ENCODE results near the gene RRP9.
"Not testable (repeated sequence)": the region's sequence is repeated elsewhere in the genome, so short reads cannot be mapped to it uniquely, and the experiment has no call there.

The RRP9 gene

DNA sequence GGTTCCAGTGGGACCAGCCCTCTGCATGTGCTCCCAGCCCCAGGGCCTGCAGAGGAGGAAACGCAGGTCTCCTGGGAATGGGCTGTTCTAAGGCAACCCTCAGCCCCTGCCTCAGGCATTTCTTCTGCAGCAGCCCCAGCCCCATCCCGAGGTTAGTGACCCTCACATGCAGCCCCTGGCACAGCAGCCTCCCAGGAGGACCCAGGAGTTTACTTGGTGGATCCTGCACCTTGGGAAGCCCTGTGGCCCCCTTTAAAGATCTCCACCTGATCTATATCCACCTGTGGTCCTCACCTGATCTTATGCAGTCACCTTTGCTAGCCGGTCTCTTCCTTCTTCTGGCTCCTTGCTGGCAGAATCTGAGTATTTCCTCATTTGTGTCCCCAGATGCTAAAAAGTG is 12.7 kb downstream of the RRP9 start:
- not testable (repeated sequence) for ATAC-seq

DNA sequence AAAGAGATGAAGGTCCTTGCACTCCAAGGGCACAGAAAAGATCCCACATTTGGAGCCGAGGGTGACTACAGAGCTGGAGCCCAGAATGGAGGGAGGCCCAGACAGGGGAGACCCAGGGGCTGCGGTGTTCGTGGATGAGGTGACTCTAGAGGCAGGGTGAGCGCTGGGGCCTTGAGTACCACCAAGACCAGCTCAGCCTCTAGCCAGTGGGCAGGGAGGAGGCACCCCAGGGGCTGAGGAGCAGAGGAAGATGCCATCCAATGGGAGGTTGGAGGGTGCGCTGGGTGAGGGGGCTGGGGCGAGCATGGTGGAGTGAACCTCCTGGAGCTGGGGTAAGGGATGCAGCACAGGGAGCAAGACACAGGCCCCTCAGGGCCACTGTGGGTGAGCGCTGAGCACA is 13.3 kb downstream of the RRP9 start:
- TF ChIP-seq ZC3H10 (CRISPR knock-in tag; IDR thresholded peaks at IDR 0.05) (no peak), BACH2 (CRISPR knock-in tag; IDR thresholded peaks at IDR 0.05; ENCODE audit: borderline replicate concordance) (no peak), ISL1 (CRISPR knock-in tag; IDR thresholded peaks at IDR 0.05) (no peak), ZFP3 (CRISPR knock-in tag; IDR thresholded peaks at IDR 0.05) (no peak), CSDC2 (CRISPR knock-in tag; IDR thresholded peaks at IDR 0.05) (no peak), ESRRG (CRISPR knock-in tag; IDR thresholded peaks at IDR 0.05) (no peak), ZFP30 (CRISPR knock-in tag; IDR thresholded peaks at IDR 0.05) (no peak), RARB (CRISPR knock-in tag; IDR thresholded peaks at IDR 0.05) (no peak), GLIS3 (CRISPR knock-in tag; IDR thresholded peaks at IDR 0.05) (no peak)
- TF ChIP-seq, protein P1, sequence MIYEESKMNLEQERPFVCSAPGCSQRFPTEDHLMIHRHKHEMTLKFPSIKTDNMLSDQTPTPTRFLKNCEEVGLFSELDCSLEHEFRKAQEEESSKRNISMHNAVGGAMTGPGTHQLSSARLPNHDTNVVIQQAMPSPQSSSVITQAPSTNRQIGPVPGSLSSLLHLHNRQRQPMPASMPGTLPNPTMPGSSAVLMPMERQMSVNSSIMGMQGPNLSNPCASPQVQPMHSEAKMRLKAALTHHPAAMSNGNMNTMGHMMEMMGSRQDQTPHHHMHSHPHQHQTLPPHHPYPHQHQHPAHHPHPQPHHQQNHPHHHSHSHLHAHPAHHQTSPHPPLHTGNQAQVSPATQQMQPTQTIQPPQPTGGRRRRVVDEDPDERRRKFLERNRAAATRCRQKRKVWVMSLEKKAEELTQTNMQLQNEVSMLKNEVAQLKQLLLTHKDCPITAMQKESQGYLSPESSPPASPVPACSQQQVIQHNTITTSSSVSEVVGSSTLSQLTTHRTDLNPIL (CRISPR knock-in tag; IDR thresholded peaks at IDR 0.05; ENCODE audit: low read depth): no peak
- ATAC-seq: no peak; the same call in 2 of the 3 replicates

DNA sequence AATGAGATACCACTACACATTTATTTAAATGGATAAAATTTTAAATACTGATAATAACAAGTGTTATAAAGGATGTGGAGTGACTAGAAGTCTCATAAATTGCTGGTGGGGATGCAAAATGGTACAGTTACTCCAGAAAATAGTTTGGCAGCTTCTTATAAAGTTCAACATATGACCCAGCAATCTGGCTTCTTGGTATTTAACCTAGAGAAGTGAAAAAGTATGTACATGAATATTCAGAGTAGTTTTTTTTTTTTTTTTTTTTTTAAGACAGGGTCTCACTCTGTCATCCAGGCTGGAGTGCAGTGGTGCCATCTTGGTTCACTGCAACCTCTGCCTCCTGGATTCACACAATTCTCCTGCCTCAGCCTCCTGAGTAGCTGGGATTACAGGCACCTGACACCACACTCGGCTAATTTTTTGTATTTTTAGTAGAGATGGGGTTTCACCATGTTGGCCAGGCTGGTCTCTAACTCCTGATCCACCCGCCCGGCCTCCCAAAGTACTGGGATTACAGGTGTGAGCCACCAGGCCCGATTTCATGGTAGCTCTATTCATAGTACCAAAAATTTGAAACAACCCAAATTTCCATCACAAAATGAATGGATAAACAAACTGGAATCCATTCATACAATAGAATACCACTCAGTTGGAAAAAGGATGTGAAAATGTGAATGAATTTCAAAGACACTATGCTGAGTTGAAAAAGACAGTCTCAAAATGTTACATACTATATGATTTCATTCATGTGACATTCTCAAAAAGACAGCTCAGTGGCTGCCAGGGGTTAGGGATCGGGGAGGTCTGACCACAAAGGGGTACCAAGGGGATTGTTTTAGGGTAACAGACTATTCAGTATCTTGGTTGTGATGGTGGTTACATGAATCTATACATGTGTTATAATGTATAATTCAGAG is 14.4 kb downstream of the RRP9 start:
- no peak for TF ChIP-seq ESRRG (CRISPR knock-in tag; IDR thresholded peaks at IDR 0.05)
- no peak for TF ChIP-seq ZFP3 (CRISPR knock-in tag; IDR thresholded peaks at IDR 0.05)
- TF ChIP-seq, protein P1 (CRISPR knock-in tag; IDR thresholded peaks at IDR 0.05; ENCODE audit: low read depth): no peak
- TF ChIP-seq OSR1 (CRISPR knock-in tag; IDR thresholded peaks at IDR 0.05): no peak
- no peak for TF ChIP-seq CSDC2 (CRISPR knock-in tag; IDR thresholded peaks at IDR 0.05)
- TF ChIP-seq, protein P2, sequence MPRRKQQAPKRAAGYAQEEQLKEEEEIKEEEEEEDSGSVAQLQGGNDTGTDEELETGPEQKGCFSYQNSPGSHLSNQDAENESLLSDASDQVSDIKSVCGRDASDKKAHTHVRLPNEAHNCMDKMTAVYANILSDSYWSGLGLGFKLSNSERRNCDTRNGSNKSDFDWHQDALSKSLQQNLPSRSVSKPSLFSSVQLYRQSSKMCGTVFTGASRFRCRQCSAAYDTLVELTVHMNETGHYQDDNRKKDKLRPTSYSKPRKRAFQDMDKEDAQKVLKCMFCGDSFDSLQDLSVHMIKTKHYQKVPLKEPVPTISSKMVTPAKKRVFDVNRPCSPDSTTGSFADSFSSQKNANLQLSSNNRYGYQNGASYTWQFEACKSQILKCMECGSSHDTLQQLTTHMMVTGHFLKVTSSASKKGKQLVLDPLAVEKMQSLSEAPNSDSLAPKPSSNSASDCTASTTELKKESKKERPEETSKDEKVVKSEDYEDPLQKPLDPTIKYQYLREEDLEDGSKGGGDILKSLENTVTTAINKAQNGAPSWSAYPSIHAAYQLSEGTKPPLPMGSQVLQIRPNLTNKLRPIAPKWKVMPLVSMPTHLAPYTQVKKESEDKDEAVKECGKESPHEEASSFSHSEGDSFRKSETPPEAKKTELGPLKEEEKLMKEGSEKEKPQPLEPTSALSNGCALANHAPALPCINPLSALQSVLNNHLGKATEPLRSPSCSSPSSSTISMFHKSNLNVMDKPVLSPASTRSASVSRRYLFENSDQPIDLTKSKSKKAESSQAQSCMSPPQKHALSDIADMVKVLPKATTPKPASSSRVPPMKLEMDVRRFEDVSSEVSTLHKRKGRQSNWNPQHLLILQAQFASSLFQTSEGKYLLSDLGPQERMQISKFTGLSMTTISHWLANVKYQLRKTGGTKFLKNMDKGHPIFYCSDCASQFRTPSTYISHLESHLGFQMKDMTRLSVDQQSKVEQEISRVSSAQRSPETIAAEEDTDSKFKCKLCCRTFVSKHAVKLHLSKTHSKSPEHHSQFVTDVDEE (CRISPR knock-in tag; IDR thresholded peaks at IDR 0.05): no peak
- TF ChIP-seq ISL1 (CRISPR knock-in tag; IDR thresholded peaks at IDR 0.05): no peak
- TF ChIP-seq SNAI2 (CRISPR knock-in tag; IDR thresholded peaks at IDR 0.05): no peak
- TF ChIP-seq ZNF565 (CRISPR knock-in tag; conservative IDR thresholded peaks at IDR 0.05; ENCODE audit: low read depth): no peak
- TF ChIP-seq ZC3H10 (CRISPR knock-in tag; IDR thresholded peaks at IDR 0.05): no peak
- no peak for TF ChIP-seq TCF4 (CRISPR knock-in tag; IDR thresholded peaks at IDR 0.05; ENCODE audit: borderline replicate concordance)
- TF ChIP-seq GLIS3 (CRISPR knock-in tag; IDR thresholded peaks at IDR 0.05): no peak
- TF ChIP-seq ZNF70 (CRISPR knock-in tag; IDR thresholded peaks at IDR 0.05): no peak
- ATAC-seq: no peak

DNA sequence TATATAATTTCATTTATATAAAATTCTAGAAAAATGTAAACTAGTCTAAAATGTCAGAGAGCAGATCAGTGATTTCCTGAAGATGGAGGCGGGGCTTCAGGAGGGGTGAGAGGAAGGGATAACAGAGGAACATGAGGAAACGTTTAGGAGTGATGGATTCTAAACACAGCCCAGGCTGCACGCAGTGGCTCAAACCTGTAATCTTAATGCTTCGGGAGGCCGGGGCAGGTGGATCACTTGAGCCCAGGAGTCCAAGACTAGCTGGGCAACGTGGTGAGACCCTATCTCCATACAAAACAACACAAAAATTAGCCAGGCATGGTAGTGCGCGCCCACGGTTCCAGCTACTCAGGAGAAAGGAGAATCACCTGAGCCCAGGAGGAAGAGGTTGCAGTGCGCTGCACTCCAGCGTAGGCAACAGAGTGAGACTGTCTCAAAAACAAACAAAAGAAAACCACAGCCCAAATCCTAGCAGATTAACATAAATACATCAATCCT is 20.6 kb downstream of the RRP9 start:
- TF ChIP-seq SNAI2 (CRISPR knock-in tag; IDR thresholded peaks at IDR 0.05) (no peak), PPARA (CRISPR knock-in tag; IDR thresholded peaks at IDR 0.05; ENCODE audit: borderline replicate concordance) (no peak), ZNF565 (CRISPR knock-in tag; conservative IDR thresholded peaks at IDR 0.05; ENCODE audit: low read depth) (no peak), CSDC2 (CRISPR knock-in tag; IDR thresholded peaks at IDR 0.05) (no peak), OSR1 (CRISPR knock-in tag; IDR thresholded peaks at IDR 0.05) (no peak), ZNF70 (CRISPR knock-in tag; IDR thresholded peaks at IDR 0.05) (no peak), TOX (CRISPR knock-in tag; IDR thresholded peaks at IDR 0.05; ENCODE audit: borderline replicate concordance) (no peak), ZFP30 (CRISPR knock-in tag; IDR thresholded peaks at IDR 0.05) (no peak), GLIS3 (CRISPR knock-in tag; IDR thresholded peaks at IDR 0.05) (no peak), TCF4 (CRISPR knock-in tag; IDR thresholded peaks at IDR 0.05; ENCODE audit: borderline replicate concordance) (no peak), ZFP3 (CRISPR knock-in tag; IDR thresholded peaks at IDR 0.05) (no peak), ZC3H10 (CRISPR knock-in tag; IDR thresholded peaks at IDR 0.05) (no peak), BACH2 (CRISPR knock-in tag; IDR thresholded peaks at IDR 0.05; ENCODE audit: borderline replicate concordance) (no peak)
- TF ChIP-seq, protein P3, sequence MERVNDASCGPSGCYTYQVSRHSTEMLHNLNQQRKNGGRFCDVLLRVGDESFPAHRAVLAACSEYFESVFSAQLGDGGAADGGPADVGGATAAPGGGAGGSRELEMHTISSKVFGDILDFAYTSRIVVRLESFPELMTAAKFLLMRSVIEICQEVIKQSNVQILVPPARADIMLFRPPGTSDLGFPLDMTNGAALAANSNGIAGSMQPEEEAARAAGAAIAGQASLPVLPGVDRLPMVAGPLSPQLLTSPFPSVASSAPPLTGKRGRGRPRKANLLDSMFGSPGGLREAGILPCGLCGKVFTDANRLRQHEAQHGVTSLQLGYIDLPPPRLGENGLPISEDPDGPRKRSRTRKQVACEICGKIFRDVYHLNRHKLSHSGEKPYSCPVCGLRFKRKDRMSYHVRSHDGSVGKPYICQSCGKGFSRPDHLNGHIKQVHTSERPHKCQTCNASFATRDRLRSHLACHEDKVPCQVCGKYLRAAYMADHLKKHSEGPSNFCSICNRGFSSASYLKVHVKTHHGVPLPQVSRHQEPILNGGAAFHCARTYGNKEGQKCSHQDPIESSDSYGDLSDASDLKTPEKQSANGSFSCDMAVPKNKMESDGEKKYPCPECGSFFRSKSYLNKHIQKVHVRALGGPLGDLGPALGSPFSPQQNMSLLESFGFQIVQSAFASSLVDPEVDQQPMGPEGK (CRISPR knock-in tag; IDR thresholded peaks at IDR 0.05; ENCODE audit: borderline replicate concordance): no peak
- TF ChIP-seq, protein P4, sequence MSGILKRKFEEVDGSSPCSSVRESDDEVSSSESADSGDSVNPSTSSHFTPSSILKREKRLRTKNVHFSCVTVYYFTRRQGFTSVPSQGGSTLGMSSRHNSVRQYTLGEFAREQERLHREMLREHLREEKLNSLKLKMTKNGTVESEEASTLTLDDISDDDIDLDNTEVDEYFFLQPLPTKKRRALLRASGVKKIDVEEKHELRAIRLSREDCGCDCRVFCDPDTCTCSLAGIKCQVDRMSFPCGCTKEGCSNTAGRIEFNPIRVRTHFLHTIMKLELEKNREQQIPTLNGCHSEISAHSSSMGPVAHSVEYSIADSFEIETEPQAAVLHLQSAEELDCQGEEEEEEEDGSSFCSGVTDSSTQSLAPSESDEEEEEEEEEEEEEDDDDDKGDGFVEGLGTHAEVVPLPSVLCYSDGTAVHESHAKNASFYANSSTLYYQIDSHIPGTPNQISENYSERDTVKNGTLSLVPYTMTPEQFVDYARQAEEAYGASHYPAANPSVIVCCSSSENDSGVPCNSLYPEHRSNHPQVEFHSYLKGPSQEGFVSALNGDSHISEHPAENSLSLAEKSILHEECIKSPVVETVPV (CRISPR knock-in tag; IDR thresholded peaks at IDR 0.05): no peak
- TF ChIP-seq, protein P1 (CRISPR knock-in tag; IDR thresholded peaks at IDR 0.05; ENCODE audit: low read depth): no peak
- ATAC-seq: no peak
